ENCODE results near the gene GGA2. TPM values are rescaled to one million over a fixed set of nuclear protein-coding genes. Genes with fewer than 3 reads are reported as not detected.
"Not testable (repeated sequence)": the region's sequence is repeated elsewhere in the genome, so short reads cannot be mapped to it uniquely, and the experiment has no call there.

Gene GGA2
- polyA plus RNA-seq, 10 donors, result 78.5 to 139 (median 102) TPM

- DNase-seq, result no peak
These were observed 17.8 kb upstream of the GGA2 start for GRCh38 chr16:23527961-23528643.

- no peak for DNase-seq
These were observed 14.6 kb upstream of the GGA2 start for GRCh38 chr16:23524886-23525285.

- no peak for DNase-seq
These were observed 13.6 kb upstream of the GGA2 start for GRCh38 chr16:23523876-23524385.

GRCh38 chr16:23523321-23523720 lies 13.0 kb upstream of the GGA2 start:
- no peak for DNase-seq

GRCh38 chr16:23521965-23522364 lies 11.7 kb upstream of the GGA2 start:
- no peak for DNase-seq

- DNase-seq, result no peak
These were observed 10.9 kb upstream of the GGA2 start for GRCh38 chr16:23521037-23521743.

- no peak for DNase-seq
These were observed 10.2 kb upstream of the GGA2 start for GRCh38 chr16:23520500-23520899.

GRCh38 chr16:23519282-23519681 lies 9.0 kb upstream of the GGA2 start:
- no peak for DNase-seq

- peak in 1 of 3 donors; percentile 23 for DNase-seq
These were observed 8.2 kb upstream of the GGA2 start for GRCh38 chr16:23518435-23518891.

GRCh38 chr16:23516366-23517137 lies 6.3 kb upstream of the GGA2 start:
- DNase-seq, result no peak

- no peak for DNase-seq
These were observed 5.6 kb upstream of the GGA2 start for GRCh38 chr16:23515881-23516280.

- DNase-seq, result no peak
These were observed 4.3 kb upstream of the GGA2 start for GRCh38 chr16:23514381-23515152.

- DNase-seq, result no peak
These were observed 1.9 kb upstream of the GGA2 start for GRCh38 chr16:23512168-23512695.

GRCh38 chr16:23511731-23512130 lies 1.4 kb upstream of the GGA2 start:
- no peak for DNase-seq

- DNase-seq, result not testable (repeated sequence)
These were observed 599 bp upstream of the GGA2 start for GRCh38 chr16:23510915-23511270.

GRCh38 chr16:23509782-23510163 lies 521 bp downstream of the GGA2 start:
- peak in 2 of 3 donors; percentile 54 to 72 for DNase-seq

GRCh38 chr16:23509441-23509754 lies 896 bp downstream of the GGA2 start:
- no peak for DNase-seq

GRCh38 chr16:23508589-23509440 lies 1.5 kb downstream of the GGA2 start:
- DNase-seq, result peak in 2 of 3 donors; percentile 28 to 60

- DNase-seq, result no peak
These were observed 3.7 kb downstream of the GGA2 start for GRCh38 chr16:23506606-23506994.

All from muscle of back (tissue), 11 donors.